Measurements from ENCODE around the gene ZBTB49.

ZBTB49 gene

DNA sequence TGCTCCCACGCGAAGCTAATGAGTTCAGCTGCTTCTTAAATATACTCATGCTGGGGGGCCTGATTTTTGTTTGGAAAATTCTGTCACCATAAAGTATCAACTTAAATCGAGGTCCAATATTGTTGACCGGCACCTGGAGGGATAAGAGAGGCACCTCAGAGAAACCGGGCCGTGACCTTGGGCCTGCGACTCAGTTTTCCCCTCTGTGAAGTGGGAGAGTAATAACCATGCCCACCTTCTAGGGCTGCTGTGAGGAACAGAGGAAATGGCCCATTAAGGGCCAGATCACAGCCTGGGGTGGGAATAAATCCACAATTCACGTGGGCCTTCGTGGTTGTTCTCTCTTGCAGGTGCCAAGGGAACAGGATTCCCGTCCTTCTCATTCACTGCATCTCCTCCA is 39.4 kb downstream of the ZBTB49 start:
- TF ChIP-seq CTCF (IDR thresholded peaks at IDR 0.05), result no peak

GRCh38 chr4:4330794-4331193 is 40.7 kb downstream of the ZBTB49 start:
- TF ChIP-seq CTCF (IDR thresholded peaks at IDR 0.05), result no peak

GRCh38 chr4:4332529-4332928 is 42.5 kb downstream of the ZBTB49 start:
- no peak for TF ChIP-seq CTCF (IDR thresholded peaks at IDR 0.05)

DNA sequence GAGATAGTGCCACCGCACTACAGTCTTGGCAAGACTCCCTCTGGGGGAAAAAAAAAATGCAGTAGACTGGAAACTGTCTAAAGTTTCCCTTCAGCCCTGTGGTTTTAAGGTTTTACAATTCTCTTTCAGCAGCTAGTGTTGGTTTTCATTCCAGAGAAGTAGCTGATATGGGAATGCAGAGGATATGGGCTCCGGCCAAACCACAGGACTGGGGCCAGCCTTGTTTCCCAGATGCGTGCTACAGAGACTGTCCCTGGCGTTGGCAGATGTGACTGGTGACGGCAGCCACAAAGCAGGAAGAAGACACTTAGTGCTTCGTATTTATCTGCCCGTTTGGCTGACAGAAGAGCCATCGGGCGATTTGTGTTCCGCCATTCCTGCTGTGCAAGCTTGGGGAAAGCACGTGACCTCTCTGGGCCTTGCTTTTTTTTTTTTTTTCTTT is 43.2 kb downstream of the ZBTB49 start:
- no peak for TF ChIP-seq CTCF (IDR thresholded peaks at IDR 0.05)

- peak; percentile 78 for TF ChIP-seq CTCF (IDR thresholded peaks at IDR 0.05)
These were observed 44.9 kb downstream of the ZBTB49 start for GRCh38 chr4:4334798-4335520.

- no peak for TF ChIP-seq CTCF (IDR thresholded peaks at IDR 0.05)
These were observed 48.4 kb downstream of the ZBTB49 start for GRCh38 chr4:4338210-4339001.

DNA sequence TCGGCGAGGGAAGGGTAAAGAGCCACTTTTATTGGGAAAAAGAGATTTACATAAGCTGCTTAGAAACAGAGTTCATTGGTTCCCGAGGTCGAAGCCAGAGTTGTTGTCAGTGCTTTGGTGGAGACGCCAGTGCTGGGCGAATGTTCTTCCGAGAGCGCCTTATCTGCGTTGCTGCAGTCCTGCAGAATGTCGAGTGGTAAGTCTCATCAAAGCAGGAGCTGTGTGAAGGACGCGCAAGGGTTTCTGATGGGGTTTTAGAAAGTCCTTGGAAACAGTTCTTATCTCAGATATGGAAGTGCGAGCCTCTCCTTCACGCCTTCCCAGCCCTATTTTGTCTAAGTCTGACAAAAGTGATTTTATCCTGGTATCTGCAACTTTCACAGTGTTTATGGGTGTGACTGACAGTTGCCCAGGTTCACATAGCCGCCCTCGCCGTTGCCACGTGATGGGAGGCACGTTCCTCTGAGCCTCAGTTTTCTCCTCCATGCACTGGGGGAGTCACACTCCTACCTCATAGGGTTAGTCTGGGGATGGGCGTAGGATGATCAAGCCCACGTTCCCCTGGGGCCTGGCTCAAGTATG is 49.5 kb downstream of the ZBTB49 start:
- no peak for TF ChIP-seq CTCF (IDR thresholded peaks at IDR 0.05)
